Left ventricle myocardium inferior (tissue), 1 donor: ENCODE results near the gene TUBAL3. TPM values are rescaled to one million over a fixed set of nuclear protein-coding genes. Genes with fewer than 3 reads are reported as not detected.

Experiments used
- DNase-seq: peaks from one replicate; pipeline ENCODE4 v3.0.0-alpha.2; 2020
- H3K27ac ChIP-seq: fragments of 200-600 bp; replicated peaks from 2 replicates; pipeline ENCODE4 v1.8.0; 2021
- H3K27me3 ChIP-seq: fragments of 200-600 bp; 2 replicates; pipeline ENCODE4 v1.8.0; 2021; ENCODE audit warnings: low read depth
- H3K36me3 ChIP-seq: fragments of 200-600 bp; 2 replicates; pipeline ENCODE4 v1.8.0; 2021
- H3K4me1 ChIP-seq: fragments of 200-600 bp; 2 replicates; pipeline ENCODE4 v1.8.0; 2021
- H3K4me3 ChIP-seq: fragments of 200-600 bp; 2 replicates; pipeline ENCODE4 v1.8.0; 2021; ENCODE audit warnings: mild to moderate bottlenecking, moderate library complexity
- H3K9me3 ChIP-seq: fragments of 200-600 bp; replicated peaks from 2 replicates; pipeline ENCODE4 v1.8.0; 2021
- intact Hi-C: fragments of 100-400 bp; cut with micrococcal nuclease; formaldehyde crosslinking; loops from one replicate; pipeline ENCODE4 v1.11.0; 2022
- total RNA-seq: library from RNA; stranded (reverse); fragmentation: NEBNext Ultra II Directional; extraction: Animal tissue kit (Norgen Biotek cat#: 25700); gene quantifications from one replicate; pipeline ENCODE4 v1.2.1, GENCODE V29; 2021
- TF ChIP-seq, protein P1 (sequence below): fragments of 200-600 bp; IDR thresholded peaks from 2 replicates; pipeline ENCODE4 v1.8.0; 2021; ENCODE audit warnings: antibody characterized with exemption, mild to moderate bottlenecking, borderline replicate concordance
- donor health status: DM: no; HTN: yes; CAD: no; lungs with severe emphysema.

The TUBAL3 gene
- total RNA-seq, 1 donor from 2014 or later: 0.36 TPM

DNA sequence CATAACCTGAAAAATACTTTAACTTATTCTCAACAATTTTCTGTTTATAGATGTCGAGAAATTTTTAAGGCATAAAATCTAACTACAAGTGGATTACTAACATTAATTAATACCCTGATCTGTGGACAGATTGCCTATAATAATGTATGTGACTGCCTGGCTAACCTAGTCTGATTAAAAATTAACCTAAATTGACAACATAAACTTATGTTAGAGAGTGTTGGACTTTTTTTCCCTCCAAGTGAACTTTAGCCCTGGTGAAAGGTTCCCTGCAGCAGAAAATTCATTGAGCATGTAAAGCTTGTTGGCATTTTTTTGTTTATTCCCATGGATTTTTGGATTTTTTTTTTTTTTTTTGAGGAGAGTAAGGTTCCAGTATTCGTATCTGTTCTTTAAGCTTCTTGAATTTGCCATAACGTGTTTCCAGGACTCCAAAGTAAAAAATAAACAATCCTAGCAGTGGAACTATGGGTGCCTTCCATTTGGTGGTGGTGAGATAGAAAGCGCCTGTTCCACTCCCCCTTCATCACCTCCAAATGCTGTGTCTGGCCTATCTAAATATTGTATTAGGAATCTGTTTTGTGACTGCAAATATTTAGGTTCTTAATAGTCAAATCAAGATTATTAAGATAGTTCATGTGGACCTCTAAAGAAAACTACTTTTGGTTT lies 43.8 kb upstream of the TUBAL3 start:
- no peak for DNase-seq
- Histone ChIP-seq H3K4me1 (peaks cover 9% of the 10 kb centered on the region), H3K4me3 (peak overlapping the region; percentile 65), H3K9me3 (no peaks in the 10 kb centered on the region), H3K27ac (peak overlapping the region; percentile 76), H3K27me3 (no peaks in the 10 kb centered on the region), H3K36me3 (peaks cover 19% of the 10 kb centered on the region)
- intact Hi-C loops: no loop called here
- TF ChIP-seq, protein P1, sequence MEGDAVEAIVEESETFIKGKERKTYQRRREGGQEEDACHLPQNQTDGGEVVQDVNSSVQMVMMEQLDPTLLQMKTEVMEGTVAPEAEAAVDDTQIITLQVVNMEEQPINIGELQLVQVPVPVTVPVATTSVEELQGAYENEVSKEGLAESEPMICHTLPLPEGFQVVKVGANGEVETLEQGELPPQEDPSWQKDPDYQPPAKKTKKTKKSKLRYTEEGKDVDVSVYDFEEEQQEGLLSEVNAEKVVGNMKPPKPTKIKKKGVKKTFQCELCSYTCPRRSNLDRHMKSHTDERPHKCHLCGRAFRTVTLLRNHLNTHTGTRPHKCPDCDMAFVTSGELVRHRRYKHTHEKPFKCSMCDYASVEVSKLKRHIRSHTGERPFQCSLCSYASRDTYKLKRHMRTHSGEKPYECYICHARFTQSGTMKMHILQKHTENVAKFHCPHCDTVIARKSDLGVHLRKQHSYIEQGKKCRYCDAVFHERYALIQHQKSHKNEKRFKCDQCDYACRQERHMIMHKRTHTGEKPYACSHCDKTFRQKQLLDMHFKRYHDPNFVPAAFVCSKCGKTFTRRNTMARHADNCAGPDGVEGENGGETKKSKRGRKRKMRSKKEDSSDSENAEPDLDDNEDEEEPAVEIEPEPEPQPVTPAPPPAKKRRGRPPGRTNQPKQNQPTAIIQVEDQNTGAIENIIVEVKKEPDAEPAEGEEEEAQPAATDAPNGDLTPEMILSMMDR: no peak

DNA sequence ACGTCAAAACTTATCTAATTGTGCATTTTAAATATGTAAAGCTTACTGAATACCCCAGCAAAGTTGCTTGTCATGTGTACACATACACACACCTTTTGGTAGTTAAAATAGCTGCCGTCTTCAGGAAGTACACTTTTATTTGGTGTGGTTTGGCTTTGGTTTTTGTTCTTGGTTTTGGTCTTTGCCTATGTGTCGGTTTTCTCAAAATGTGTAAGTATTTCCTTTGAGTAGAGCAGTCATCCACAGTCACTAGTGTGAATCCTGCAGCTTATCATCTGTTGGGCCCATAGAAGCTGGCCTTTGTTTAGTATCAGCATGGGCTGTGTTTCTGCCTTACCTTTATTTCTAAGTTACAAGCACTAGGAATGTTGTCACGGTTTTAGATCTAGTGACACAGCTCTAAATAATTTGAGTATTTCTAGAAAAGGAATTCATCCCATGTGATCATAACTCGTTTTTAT lies 43.0 kb upstream of the TUBAL3 start:
- Histone ChIP-seq H3K27ac (peak overlapping the region; percentile 76), H3K4me1 (peaks cover 9% of the 10 kb centered on the region), H3K9me3 (no peaks in the 10 kb centered on the region), H3K4me3 (peak overlapping the region; percentile 65), H3K27me3 (no peaks in the 10 kb centered on the region), H3K36me3 (peaks cover 10% of the 10 kb centered on the region)
- TF ChIP-seq, protein P1: no peak
- no peak for DNase-seq
- intact Hi-C loops: no loop called here

DNA sequence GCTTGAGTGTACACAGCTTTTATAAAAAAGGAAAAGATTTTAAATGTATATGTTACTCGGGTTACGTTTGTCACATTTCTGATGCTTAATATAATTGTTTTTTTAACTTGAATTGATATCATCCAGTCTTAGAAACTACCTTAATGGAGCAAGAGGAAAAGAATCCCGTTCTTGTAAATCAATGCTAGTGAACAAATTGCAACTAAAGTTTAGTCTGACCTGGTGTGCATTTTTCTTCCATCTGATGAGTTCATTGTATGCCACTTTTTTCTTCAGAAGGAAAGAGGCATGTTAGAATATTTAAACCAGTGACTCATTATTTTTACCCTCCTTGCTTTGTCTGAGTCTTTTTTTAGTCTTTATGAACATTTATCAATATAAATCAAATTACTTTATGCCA lies 42.4 kb upstream of the TUBAL3 start:
- intact Hi-C loops: no loop called here
- Histone ChIP-seq H3K36me3 (peaks cover 5% of the 10 kb centered on the region), H3K4me3 (peak overlapping the region; percentile 65), H3K27ac (peak overlapping the region; percentile 76), H3K9me3 (no peaks in the 10 kb centered on the region), H3K4me1 (peaks cover 9% of the 10 kb centered on the region), H3K27me3 (no peaks in the 10 kb centered on the region)
- no peak for DNase-seq
- TF ChIP-seq, protein P1: no peak

DNA sequence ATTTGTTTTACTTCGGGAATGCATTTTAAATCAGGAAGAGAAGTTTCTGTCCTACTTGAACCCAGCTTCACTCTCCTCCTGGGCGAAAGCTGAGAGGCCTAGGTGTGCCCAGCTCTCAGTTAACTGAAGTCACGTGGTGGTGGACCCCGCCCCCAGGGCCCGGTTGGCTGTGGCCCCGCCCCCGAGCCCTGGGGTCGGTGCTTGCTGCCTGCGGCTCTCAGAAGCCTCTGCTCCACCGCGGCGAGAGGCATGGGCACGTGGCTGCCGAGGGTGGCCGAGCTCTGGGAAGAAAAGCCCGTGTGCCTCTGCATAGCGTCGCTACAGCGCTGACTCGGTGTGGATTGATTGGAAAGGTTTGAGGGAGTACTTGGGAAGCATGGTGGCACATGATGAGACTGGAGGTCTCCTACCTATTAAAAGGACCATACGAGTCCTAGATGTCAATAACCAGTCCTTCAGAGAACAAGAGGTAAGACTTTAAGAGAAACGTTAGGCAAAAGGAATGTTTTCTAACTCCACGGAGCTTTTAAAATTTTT lies 41.8 kb upstream of the TUBAL3 start:
- Histone ChIP-seq H3K27ac (peak overlapping the region; percentile 76), H3K9me3 (no peaks in the 10 kb centered on the region), H3K36me3 (no peaks in the 10 kb centered on the region), H3K4me1 (peaks cover 9% of the 10 kb centered on the region), H3K4me3 (peak overlapping the region; percentile 65), H3K27me3 (no peaks in the 10 kb centered on the region)
- peak; percentile 92 for DNase-seq
- intact Hi-C loops: no loop called here
- TF ChIP-seq, protein P1: no peak

DNA sequence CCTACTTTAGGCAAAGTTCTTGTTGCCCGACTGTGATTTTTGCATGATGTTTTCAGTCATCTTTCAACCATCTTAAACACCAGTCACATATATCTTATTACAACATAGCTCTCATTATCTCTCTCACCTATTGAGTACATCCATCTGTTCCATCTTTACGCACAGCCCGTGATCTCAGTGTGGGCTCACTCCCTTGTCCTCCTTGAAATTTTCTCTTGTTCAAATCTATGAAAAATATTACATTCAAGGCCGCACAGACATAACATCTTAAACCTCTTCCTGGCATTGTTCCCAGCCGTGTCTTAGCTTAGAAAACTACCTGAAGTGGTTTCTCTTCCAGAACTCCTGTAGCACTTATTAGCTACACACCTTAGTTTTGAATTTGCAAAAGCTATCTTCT lies 40.4 kb upstream of the TUBAL3 start:
- Histone ChIP-seq H3K36me3 (no peaks in the 10 kb centered on the region), H3K27ac (no peak overlapping the region), H3K9me3 (no peaks in the 10 kb centered on the region), H3K4me3 (no peak overlapping the region), H3K4me1 (peaks cover 9% of the 10 kb centered on the region), H3K27me3 (no peaks in the 10 kb centered on the region)
- TF ChIP-seq, protein P1: no peak
- DNase-seq: no peak
- intact Hi-C loops: no loop called here
